Activated CD8-positive, alpha-beta memory T cell treated with anti-CD3 and anti-CD28 coated beads for 48 hours (primary cell): ENCODE results near the gene DNMT3A.

ENCODE experiments used
- DNase-seq, 3 experiments: peaks; one replicate each; pipeline ENCODE4 v3.0.0-alpha.2; 2020; ENCODE audit warnings: low read depth in 2 of 3, low spot score in 2 of 3

Gene DNMT3A

GRCh38 chr2:25245141-25245540 lies 96.6 kb downstream of the DNMT3A start:
- no peak for DNase-seq

GRCh38 chr2:25243995-25244394 lies 97.7 kb downstream of the DNMT3A start:
- no peak for DNase-seq

GRCh38 chr2:25241452-25241851 lies 100.3 kb downstream of the DNMT3A start:
- no peak for DNase-seq

GRCh38 chr2:25240636-25241035 lies 101.1 kb downstream of the DNMT3A start:
- DNase-seq = no peak

GRCh38 chr2:25238920-25239319 lies 102.8 kb downstream of the DNMT3A start:
- DNase-seq = no peak

GRCh38 chr2:25237764-25238163 lies 104.0 kb downstream of the DNMT3A start:
- DNase-seq = no peak

- DNase-seq = no peak
These were observed 105.0 kb downstream of the DNMT3A start for GRCh38 chr2:25236736-25237135.

- DNase-seq = no peak
These were observed 107.0 kb downstream of the DNMT3A start for GRCh38 chr2:25234738-25235137.

- DNase-seq = no peak
These were observed 107.7 kb downstream of the DNMT3A start for GRCh38 chr2:25233916-25234605.

- no peak for DNase-seq
These were observed 109.4 kb downstream of the DNMT3A start for GRCh38 chr2:25232248-25232825.

- no peak for DNase-seq
These were observed 110.8 kb downstream of the DNMT3A start for GRCh38 chr2:25230948-25231311.

GRCh38 chr2:25230198-25230947 lies 111.4 kb downstream of the DNMT3A start:
- DNase-seq = no peak

- no peak for DNase-seq
These were observed 112.2 kb downstream of the DNMT3A start for GRCh38 chr2:25229279-25230197.

- no peak for DNase-seq
These were observed 112.9 kb downstream of the DNMT3A start for GRCh38 chr2:25228848-25229278.

- DNase-seq = no peak
These were observed 114.1 kb downstream of the DNMT3A start for GRCh38 chr2:25227576-25227975.

GRCh38 chr2:25226827-25227226 lies 114.9 kb downstream of the DNMT3A start:
- DNase-seq = no peak

- DNase-seq = no peak
These were observed 119.1 kb downstream of the DNMT3A start for GRCh38 chr2:25222477-25223121.

- DNase-seq = no peak
These were observed 120.1 kb downstream of the DNMT3A start for GRCh38 chr2:25221579-25221978.

- DNase-seq = no peak
These were observed 121.4 kb downstream of the DNMT3A start for GRCh38 chr2:25220313-25220712.

GRCh38 chr2:25219621-25220020 lies 122.1 kb downstream of the DNMT3A start:
- no peak for DNase-seq

GRCh38 chr2:25218100-25218499 lies 123.6 kb downstream of the DNMT3A start:
- DNase-seq = no peak
